Inflammatory macrophage treated with lipopolysaccharide for 4 hours (primary cell): ENCODE results near the gene CTDP1.
"Not testable (repeated sequence)": the region's sequence is repeated elsewhere in the genome, so short reads cannot be mapped to it uniquely, and the experiment has no call there.

Experiments used
- DNase-seq: peaks from one replicate; pipeline ENCODE4 v3.0.0-alpha.2; 2020

The CTDP1 gene

DNA sequence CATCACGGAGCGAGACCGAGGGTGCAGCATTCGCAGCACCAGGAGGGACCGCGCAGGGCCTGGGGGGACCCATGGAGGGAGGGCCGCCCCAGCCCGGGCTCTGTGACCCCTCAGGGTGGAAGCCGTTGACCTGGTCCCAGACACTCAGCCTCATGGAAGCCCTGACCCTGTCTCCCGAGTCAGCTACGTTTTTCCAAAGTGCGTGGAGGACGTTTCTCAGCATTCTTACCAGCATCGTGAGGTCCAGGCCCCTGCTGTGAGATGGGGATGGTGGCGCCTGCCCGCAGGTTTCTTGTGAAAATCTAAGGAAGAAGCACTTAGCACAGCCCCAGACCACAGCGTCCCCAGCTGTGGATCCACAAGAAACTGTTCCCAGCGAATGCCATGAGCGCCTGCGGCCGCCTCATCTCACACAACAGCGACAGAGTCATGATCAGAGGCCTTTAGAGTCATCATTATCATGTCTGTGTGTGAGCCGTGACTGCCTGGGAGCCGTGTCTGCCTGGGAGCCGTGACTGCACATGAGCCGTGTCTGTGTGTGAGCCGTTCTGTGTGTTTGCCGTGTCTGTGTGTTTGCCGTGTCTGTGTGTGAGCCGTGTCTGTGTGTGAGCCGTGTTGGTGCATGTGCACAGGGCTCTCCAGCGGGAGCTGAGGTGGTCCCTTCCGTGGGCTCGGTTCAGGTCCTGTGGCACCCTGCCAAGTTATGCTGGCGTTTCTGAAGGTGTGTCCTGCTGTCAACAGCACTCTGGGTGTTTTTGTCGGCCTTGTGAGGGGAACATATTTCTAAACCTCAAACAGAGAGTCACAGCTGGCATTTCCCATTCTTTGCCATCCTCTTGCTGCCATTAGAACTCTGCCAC, 68.9 kb downstream of the CTDP1 start:
- DNase-seq = no peak

DNA sequence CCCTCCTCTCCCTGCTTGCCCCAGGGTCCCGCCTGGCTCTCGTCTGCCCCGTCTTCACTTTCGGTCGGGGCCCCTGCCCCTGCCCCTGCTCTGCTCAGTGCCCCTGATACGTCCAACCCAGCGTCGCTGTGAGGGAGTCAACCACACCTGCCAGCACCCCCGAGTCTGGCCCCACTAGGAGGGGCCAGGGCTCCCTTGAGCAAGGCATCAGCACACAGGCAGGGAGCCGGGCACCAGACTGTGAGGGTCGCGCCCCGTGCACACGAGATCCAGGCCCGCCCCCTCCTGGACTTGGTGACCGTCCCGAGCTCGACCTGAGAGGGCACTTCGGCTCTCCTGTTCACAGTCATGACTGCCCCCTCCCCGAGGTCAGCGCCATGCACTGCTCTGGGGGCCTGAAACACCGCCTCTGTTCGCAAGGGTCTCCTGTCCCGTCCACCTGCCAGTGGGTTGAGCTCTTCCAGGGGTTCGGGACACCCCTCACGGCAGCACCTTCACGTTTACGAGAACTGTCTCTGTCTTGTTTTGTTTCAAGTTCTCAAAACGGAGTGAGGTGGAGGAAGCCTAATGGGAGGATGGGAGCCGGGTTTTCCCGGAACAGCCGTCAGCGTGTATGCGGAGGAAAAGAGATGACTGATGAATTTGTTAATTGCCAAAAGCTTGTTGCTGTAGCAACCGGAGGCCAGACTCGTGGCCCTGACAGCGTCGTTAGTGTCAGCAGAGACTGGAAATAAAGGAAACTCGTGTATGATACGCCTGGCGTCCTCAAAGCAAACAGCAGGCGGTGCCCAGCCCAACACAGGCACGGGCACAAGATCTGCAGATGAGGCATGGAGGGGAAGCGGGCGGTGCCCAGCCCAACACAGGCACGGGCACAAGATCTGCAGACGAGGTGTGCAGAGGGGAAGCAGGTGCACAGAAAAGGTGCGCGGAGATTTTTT, 69.9 kb downstream of the CTDP1 start:
- no peak for DNase-seq

DNA sequence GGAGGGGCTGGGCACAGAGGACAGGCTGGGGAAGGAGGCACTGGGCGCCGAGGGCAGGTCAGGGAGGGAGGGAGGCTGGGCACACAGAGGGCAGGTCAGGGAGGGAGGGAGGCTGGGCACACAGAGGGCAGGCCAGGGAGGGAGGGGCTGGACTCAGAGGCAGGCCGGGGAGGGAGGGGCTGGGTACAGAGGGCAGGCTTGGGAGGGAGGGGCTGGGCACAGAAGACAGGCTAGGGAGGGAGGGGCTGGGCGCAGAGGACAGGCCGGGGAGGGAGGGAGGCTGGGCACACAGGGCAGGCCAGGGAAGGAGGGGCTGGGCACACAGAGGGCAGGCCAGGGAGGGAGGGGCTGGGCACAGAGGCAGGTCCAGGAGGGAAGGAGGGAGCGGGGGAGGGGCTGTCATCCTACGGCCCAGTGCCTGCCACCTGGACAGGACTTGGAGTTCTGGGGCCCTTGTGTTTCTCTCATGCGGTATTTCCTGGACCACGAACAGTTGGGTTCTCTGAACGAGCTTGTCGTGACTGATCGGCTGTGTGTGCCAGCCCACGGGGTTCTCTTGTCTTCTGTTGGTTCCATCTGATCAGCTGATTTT, 71.5 kb downstream of the CTDP1 start:
- DNase-seq = no peak

DNA sequence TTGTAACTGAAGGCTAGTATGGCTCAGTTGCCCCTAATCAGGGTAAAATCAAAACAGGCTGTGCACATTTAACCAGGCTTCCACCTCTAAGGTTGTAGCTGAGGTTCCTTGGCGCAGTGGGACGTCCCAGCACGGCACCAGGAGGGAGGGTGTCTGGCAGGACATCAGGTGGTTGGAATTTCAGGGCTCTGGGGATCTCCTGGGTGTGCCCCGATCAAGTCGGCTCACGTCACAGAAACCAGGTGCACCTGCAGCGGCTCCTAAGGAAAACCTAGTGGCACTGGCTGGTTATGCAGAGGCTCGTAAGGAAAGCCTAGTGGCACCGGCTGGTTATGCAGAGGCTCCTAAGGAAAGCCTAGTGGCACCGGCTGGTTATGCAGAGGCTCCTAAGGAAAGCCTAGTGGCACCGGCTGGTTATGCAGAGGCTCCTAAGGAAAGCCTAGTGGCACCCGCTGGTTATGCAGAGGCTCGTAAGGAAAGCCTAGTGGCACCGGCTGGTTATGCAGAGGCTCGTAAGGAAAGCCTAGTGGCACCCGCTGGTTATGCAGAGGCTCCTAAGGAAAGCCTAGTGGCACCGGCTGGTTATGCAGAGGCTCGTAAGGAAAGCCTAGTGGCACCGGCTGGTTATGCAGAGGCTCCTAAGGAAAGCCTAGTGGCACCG, 72.4 kb downstream of the CTDP1 start:
- DNase-seq = not testable (repeated sequence)

DNA sequence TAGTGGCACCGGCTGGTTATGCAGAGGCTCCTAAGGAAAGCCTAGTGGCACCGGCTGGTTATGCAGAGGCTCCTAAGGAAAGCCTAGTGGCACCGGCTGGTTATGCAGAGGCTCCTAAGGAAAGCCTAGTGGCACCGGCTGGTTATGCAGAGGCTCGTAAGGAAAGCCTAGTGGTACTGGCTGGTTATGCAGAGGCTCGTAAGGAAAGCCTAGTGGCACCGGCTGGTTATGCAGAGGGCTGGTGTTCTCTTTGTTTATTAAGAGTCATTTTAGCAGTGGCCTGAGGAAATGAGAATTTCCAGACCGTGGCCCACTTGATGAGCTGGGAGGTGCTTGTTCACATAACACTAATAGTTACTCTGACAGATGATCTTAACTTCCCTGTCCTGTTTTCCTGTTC, 73.3 kb downstream of the CTDP1 start:
- not testable (repeated sequence) for DNase-seq

DNA sequence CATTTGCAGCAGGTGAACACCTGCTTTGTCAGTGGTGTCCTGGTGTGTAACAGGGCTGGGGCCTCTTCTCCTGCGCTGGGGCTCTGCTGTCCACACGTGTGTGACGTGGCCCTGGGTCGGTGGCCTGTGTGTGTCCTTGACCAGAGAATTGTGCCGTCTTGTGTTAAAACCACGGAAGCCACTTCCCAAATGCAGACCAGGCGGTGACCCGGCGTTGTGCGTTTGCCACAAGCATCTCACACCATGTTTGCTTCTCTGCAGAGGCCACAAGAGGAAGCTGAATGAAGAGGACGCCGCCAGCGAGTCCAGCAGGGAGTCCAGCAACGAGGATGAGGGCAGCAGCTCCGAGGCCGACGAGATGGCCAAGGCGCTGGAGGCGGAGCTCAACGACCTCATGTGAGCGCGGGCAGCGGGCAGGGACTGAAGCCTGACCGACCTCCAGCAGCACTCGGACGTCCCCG, 73.8 kb downstream of the CTDP1 start:
- no peak for DNase-seq

DNA sequence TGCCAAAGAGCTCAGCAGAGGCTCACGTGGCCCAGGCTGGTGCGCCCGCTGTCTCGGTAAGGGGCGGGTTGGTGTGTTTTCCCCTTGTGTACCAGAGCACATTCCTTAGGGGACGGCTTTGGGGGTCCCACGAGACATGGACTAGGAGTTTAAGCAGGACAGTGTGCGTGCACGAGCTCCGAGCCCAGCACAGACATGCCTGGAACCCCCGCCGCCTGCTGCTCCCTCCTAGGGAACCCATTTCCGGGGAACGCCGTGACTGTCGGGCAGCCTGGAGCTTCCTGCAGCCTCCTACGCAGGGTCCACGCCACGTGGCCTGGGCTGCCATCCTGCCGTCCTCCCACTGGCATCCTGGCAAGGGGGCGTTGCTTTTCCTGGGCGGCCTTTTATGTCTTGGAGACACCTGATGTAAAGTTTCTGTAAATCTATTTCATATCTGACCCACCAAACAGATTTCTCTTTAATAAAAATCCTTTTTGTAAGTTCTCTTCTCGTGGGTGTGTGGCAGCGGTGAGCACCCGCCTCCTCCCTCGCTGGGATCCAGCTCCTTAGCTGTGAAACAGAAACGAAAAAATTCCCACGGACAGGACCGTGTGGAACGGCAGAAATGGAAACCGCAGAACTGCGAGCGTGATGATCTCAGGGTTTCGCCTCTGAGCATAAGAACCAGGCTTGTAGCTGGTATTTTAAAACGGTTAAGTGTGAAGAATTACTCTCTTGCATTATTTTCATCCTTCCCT, 74.6 kb downstream of the CTDP1 start:
- no peak for DNase-seq

DNA sequence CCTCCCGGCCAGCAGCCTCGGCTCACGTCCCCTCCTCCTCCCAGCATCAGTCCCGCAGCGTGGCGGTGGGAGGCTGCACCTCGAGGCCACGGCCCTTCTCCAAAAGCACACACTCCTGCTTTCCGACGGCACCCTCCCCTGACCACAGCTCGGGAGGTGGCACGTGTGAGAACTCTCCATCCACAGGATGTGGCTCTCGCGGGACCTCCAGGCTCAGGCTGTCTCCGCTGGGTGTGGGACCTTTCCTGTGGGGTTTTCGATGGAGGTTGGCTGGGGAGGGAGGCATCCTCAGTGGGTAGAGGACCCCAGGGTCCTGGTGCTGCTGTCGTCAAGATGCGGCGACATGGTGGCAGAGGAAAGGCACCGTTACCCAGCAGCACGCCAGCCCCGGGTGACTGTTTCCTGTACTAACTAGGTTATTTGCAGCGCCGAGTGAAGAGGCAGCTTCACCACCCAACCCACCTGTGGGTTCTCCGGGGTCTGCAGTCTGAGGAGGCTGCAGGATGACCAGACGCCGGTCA, 75.3 kb downstream of the CTDP1 start:
- DNase-seq = no peak

DNA sequence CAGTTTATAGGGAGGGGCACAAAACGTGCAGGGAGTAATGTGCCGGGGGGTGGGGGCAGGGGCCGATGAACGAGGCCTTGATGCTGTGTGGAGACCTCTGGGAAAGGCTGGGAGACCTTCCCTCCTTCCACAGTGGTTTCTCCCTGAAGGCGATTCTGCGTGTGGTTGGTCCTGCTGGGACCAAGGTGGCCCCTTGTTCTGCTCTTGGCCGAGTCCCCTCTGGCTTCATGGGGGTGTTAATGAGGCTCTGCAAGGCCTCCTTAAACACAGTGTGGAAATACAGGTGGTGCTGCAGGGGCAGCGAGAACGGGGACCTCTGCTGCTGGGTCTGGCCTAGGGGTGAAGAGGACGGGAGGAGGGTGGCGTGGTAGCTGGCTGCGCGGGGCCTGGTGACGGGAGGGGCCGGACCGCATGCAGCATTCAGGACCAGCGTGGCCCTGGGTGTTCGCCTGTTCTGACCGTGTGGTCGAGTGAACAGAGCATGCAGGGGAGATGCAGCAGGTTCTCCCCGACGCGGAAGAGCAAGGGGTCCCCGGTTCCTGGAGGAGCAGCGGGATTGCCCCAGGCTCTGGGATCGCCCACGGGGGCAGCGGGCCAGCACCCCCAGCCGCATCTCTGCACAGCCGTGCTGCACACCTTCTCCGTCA, 76.0 kb downstream of the CTDP1 start:
- no peak for DNase-seq

DNA sequence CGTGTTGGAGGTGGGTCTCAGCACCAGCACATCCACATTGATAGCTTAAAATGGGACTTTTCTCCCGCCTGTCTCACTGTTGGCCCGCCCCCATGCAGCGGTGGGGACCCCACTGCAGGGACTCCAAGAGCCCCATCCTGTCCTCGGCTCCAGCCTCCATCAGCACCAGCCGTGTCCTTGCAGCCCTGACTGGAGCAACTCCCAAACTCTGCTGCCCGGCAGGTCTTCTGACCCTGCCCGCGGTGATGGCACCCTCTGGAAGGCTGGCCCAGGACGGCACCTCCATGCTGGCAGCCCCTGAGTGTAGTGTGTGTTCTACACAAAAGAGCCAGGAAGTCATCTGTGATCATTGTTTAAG, 76.5 kb downstream of the CTDP1 start:
- DNase-seq = no peak

DNA sequence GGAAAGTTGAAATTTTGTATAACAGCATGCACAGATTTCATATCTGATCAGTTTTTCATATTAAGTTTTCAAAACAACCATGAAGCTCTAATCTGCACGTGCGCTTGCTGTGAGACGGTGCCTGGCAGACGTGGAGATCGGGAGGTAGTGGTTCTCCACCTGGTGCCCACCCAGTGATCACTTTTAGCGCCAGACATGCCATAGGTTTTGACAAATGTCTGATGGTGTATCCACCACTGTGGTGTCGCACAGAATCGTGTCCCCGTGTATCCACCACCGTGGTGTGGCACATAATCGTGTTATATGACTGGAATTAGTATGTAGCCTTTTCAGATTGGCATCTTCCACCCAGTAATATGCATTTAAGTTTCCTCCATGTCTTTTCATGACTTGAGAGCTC, 77.2 kb downstream of the CTDP1 start:
- DNase-seq = no peak

DNA sequence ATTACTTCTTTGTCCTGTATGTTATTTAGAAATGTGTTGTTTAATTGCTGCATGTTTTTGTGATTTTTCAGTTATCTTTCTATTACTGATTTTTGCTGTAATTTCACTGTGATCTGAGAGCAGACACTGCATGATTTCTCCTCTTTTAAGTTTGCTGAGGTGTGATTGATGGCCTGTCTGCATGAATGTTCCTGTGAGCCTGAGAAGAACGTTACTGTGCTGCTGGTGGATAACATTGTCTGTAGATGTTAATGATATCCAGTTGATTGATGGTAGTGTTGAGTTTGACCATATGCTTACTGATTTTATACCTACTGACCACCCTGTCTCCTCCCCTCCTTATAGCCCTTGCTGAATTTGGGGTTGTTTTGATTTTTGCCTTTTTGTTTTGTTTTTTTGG, 80.7 kb downstream of the CTDP1 start:
- no peak for DNase-seq

DNA sequence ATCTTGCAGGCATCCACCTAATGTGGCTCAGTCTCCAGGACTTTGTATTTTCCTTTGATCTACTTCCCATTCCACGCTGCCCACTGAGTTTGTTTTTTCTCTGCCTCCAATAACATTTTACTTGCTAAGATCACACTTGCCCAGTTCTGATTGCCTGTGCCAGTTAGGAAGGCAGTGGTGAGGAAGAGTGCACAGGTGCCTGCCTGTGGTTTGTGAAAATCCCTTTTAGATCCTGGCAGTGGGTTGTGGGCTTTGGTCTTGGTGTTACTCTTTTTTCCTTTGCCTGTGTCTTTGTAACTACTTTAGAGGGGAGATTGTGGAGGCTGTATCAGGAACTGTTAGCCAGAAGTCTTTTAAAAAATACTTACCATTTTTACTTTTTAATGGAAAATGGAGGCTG, 81.3 kb downstream of the CTDP1 start:
- no peak for DNase-seq

DNA sequence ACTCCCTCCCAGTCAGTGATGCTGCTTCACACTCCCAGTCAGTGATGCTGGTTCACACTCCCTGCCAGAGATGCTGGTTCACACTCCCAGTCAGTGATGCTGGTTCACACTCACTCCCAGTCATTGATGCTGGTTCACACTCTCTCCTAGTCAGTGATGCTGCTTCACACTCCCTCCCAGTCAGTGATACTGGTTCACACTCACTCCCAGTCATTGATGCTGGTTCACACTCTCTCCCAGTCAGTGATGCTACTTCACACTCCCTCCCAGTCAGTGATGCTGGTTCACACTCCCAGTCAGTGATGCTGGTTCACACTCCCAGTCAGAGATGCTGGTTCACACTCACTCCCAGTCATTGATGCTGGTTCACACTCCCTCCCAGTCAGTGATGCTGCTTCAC, 83.8 kb downstream of the CTDP1 start:
- no peak for DNase-seq

DNA sequence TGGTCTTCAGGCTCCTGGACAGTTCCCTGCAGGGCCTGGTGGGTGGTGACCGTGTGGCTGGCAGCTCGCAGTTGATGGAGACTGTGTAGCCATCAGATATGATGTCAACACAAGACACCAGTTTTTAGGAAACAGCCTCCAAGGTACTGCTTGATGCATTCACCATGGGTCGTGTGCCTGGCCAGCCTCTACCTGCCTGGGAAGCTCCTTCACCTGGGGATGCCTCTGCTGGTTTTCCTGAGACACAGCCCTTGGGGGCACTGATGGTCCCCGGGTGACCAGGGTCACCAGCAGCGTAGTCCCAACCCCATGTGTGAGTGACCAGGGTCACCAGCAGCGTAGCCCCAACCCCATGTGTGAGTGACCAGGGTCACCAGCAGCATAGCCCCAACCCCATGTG, 84.5 kb downstream of the CTDP1 start:
- no peak for DNase-seq

DNA sequence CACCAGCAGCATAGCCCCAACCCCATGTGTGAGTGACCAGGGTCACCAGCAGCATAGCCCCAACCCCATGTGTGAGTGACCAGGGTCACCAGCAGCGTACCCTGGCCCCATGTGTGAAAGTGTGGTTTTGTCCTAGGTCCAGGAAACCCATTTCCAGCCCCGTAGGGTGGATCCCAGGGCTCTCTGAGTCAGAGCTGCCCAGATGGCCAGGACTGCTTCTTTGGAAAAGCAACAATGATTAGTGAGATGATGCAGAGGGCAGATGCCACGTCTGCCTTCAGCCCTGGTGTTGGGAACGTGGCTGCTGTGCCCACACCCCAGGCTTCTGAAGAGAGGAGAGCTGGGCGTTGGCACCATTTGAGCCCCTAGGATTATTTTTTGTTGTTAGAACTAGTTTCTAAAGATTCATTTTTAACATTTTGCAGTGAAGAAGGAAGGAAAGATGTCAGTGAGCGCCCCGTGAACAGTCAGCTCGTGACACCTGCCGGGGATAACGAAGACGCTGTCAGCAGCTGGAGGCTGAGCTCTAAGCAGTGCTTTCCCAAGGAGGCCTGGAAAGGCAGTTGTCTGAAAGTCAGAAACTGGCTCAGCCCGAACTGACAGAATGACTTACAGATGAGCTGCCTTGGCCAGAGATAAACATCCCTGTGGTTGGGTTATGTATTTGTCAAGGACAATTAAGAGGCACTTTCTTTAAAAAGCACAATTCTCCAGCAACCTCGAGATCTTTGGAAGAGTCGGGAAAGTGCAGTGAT, 86.1 kb downstream of the CTDP1 start:
- DNase-seq = no peak

DNA sequence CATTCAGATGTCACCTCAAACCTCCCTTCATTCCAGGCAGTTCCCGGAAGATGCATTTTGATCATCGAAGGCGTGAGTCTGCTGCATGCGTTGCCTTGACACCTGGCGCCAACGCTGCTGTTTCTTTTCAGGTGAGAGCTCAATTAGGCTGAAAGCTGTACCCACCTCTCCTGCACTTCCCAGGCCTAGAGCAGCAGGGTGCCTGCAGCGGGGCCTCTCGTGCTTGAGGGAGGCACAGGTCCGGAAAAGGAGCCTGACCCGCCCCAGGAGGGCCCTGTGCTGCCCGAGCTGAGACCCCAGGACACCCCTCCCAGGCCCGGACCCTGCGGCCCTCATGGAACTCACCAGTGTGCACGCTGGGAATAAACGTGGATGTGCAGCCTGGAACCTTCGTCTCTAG, 86.7 kb downstream of the CTDP1 start:
- no peak for DNase-seq

DNA sequence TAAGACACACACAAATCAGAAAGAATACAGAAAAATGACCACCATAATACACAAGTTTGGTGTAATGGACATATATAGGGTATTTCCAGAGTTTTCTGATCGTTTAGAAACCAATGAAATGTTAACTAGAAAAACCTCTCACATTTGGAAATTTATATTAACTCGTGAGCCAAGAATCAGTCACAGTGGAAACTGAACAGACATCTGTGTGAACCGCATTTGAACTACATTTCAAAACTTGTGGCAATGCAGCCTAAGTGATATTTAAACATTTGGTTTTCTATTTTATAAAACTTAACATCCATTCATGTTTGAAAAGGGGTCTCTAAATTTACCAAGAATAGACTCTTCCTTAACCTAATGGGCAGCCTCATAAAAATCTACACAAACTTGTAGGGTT, 89.1 kb downstream of the CTDP1 start:
- DNase-seq = no peak

DNA sequence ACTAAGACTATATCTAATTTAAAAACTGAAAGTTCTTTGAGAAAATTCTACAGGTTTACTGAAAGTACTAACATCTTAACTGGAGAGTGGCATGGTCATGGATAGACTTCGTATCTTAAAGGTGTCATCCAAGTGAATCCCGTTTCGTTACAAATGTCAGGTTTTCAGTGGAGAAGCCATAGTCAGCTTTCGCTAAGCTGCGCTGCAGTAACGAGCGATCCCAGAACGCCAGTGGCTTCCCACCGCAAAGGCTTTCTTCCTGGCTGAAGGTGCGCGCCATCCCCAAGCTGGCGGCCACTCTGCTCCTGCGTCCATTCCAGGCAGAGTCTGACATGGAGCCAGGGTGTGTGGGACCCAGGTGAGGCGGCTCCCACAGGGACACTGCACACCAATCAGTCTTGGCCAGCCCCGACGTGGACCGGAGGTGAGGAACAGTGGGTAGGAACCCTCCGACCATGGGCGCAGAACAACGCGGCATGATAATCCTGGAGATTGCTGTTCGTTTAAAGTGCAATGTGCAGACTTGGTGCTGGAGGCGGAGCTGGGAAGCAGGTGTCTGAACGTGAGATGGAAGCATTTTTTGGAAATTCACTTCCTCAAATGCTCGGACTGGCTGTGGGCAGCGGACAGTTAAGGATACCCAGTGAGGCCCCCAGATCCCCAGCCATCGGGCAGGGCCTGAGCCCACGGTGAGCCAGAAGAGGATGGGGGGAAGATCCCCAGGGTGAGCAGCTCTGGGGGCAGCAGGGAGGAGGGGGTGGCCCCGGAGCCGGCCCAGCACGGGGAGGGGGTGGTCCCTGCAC, 90.3 kb downstream of the CTDP1 start:
- DNase-seq = no peak

DNA sequence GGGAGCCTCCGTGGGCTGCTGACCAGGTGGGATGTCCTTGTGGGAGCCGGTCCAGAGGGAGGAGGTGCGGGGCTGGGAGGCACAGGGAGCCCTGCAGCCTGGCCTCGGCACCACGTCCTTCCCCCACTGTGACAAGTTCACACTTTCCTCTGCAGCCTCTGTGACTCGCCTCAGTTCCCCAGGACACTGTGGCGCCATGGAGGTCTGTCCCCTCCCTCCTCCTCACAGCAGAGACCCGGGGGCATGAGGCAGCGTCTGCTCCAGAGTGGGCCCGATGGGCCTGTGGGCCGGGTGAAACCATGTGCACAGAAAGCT, 90.9 kb downstream of the CTDP1 start:
- no peak for DNase-seq
